Measurements from ENCODE around the gene ZNF467. TPM values are rescaled to one million over a fixed set of nuclear protein-coding genes. Genes with fewer than 3 reads are reported as not detected.

ZNF467 gene
- total RNA-seq, 2 donors from 2014 or later: 2.5 to 5.0 TPM

- H3K4me3 ChIP-seq: no peak overlapping the region
- TF ChIP-seq, protein P1, sequence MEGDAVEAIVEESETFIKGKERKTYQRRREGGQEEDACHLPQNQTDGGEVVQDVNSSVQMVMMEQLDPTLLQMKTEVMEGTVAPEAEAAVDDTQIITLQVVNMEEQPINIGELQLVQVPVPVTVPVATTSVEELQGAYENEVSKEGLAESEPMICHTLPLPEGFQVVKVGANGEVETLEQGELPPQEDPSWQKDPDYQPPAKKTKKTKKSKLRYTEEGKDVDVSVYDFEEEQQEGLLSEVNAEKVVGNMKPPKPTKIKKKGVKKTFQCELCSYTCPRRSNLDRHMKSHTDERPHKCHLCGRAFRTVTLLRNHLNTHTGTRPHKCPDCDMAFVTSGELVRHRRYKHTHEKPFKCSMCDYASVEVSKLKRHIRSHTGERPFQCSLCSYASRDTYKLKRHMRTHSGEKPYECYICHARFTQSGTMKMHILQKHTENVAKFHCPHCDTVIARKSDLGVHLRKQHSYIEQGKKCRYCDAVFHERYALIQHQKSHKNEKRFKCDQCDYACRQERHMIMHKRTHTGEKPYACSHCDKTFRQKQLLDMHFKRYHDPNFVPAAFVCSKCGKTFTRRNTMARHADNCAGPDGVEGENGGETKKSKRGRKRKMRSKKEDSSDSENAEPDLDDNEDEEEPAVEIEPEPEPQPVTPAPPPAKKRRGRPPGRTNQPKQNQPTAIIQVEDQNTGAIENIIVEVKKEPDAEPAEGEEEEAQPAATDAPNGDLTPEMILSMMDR (IDR thresholded peaks at IDR 0.05): no peak
- H3K27ac ChIP-seq: no peak overlapping the region
- H3K27me3 ChIP-seq: no peaks in the 10 kb centered on the region
- no peaks in the 10 kb centered on the region for H3K9me3 ChIP-seq
- H3K4me1 ChIP-seq: no peaks in the 10 kb centered on the region
- H3K9ac ChIP-seq (ENCODE audit: low read depth in 2 of 2, low read length in 2 of 2): no peak overlapping the region
- H3K36me3 ChIP-seq: no peaks in the 10 kb centered on the region
- intact Hi-C loops (cut with DNase I): no loop called here
- DNase-seq: no peak
Observed at GRCh38 chr7:149719050-149719899, 54.1 kb downstream of the ZNF467 start.

DNA sequence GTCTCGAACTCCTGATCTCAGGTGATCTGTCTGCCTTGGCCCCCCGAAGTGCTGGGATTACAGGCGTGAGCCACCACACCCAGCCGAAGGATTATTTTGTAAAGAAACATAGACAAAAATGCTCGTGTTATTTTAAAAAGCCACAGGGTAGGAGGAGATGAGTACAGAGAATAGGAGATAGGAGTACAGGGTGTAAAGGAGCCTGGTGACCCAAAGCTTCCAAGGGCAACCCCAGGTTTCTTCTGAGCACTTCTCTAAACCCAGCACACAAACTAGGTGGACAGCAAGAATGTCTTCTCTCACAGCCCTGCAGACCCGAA lies 54.7 kb downstream of the ZNF467 start:
- no peak overlapping the region for H3K27ac ChIP-seq
- no peaks in the 10 kb centered on the region for H3K27me3 ChIP-seq
- intact Hi-C loops (cut with DNase I): no loop called here
- H3K9ac ChIP-seq (ENCODE audit: low read depth in 2 of 2, low read length in 2 of 2): no peak overlapping the region
- DNase-seq: no peak
- H3K4me3 ChIP-seq: no peak overlapping the region
- no peaks in the 10 kb centered on the region for H3K36me3 ChIP-seq
- TF ChIP-seq, protein P1 (IDR thresholded peaks at IDR 0.05): no peak
- no peaks in the 10 kb centered on the region for H3K4me1 ChIP-seq
- H3K9me3 ChIP-seq: no peaks in the 10 kb centered on the region

- intact Hi-C loops (cut with DNase I): no loop called here
- Histone ChIP-seq H3K9me3 (no peaks in the 10 kb centered on the region), H3K27ac (no peak overlapping the region), H3K36me3 (no peaks in the 10 kb centered on the region), H3K4me1 (no peaks in the 10 kb centered on the region), H3K9ac (ENCODE audit: low read depth in 2 of 2, low read length in 2 of 2) (no peak overlapping the region), H3K4me3 (no peak overlapping the region), H3K27me3 (no peaks in the 10 kb centered on the region)
- DNase-seq: no peak
- TF ChIP-seq, protein P1 (IDR thresholded peaks at IDR 0.05): no peak
Observed at GRCh38 chr7:149717481-149717880, 55.9 kb downstream of the ZNF467 start.

DNA sequence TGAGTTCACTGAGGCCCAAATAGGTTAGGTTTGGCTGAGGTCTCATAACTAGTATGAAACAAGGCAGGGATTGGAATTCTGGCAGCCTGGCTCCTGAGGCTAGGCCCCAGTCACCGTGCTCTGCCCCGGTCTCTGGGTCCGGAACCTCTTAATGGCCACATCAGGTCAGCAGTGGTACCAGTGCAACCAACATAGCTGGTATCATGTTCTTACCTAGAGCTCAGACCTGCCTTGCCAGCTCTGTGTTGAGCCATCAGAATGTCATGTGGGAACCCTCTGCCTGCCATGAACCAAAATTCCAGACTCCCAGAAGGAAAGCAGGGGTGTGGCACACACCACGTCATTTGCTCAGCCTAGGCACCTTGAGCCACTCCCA lies 56.5 kb downstream of the ZNF467 start:
- H3K9ac ChIP-seq (ENCODE audit: low read depth in 2 of 2, low read length in 2 of 2): no peak overlapping the region
- no peak overlapping the region for H3K4me3 ChIP-seq
- no peaks in the 10 kb centered on the region for H3K36me3 ChIP-seq
- intact Hi-C loops (cut with DNase I): no loop called here
- TF ChIP-seq, protein P1 (IDR thresholded peaks at IDR 0.05): no peak
- H3K4me1 ChIP-seq: no peaks in the 10 kb centered on the region
- no peaks in the 10 kb centered on the region for H3K9me3 ChIP-seq
- H3K27ac ChIP-seq: no peak overlapping the region
- DNase-seq: no peak
- H3K27me3 ChIP-seq: no peaks in the 10 kb centered on the region

DNA sequence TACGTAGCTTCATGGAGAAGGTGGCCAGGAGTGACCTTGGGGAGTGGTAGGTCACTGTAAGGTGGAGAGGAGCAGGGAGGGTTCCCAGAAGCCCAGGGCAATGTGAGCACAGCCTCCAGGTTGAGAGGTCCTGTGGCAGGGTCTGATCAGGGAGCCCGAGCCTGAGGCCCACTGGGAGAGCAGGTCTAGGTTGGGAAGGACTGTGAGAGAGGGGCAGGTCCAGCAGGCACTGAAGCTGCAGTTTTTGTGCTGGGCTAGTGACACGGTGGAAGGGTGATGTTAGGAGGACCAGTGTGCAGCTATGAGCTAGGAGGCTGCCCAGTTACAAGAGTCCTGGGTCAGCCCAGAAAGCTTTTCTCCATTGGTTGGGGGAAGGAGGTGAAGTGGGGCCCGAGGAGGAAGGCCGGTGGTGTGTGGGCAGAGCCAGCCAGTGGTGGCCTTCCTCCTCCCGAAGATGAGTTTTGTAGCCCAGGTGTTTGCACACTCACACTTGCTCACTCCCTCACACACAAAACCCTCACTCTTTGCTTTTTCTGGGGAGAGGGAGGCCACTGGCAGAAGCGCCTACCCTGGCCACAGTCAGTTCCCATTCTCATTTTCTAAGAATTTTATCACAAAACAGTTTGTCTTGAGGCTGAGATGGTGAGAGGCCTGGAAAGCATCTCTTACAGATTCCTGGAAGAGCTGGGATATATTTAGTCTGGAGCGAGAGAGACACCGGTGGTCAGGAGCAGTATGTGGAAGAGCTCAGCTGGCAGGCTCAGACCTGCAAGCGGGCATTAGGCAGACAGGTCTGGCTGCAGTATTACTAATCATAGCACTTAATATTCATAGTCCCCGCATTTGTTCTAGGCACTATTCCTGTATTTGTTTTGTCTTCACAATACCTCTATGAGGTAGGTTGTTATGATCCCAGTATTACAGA lies 57.1 kb downstream of the ZNF467 start:
- no peak for DNase-seq
- no peak overlapping the region for H3K27ac ChIP-seq
- TF ChIP-seq, protein P1 (IDR thresholded peaks at IDR 0.05): no peak
- no peaks in the 10 kb centered on the region for H3K36me3 ChIP-seq
- no peak overlapping the region for H3K9ac ChIP-seq (ENCODE audit: low read depth in 2 of 2, low read length in 2 of 2)
- H3K9me3 ChIP-seq: no peaks in the 10 kb centered on the region
- intact Hi-C loops (cut with DNase I): no loop called here
- H3K4me1 ChIP-seq: no peaks in the 10 kb centered on the region
- no peaks in the 10 kb centered on the region for H3K27me3 ChIP-seq
- no peak overlapping the region for H3K4me3 ChIP-seq
